CD8-positive, alpha-beta memory T cell (primary cell): ENCODE data around the gene SLC38A9. TPM values are rescaled to one million over a fixed set of nuclear protein-coding genes. Genes with fewer than 3 reads are reported as not detected.

Experiments used
- CTCF ChIA-PET: fragments of 350-600 bp; sonication (Branson Sonifier 250); formaldehyde crosslinking; loops from one replicate; lab custom pipeline; 2021; ENCODE audit warnings: antibody characterized with exemption; lab: Charles Lee
- POLR2A ChIA-PET: fragments of 350-600 bp; sonication (Branson Sonifier 250); formaldehyde crosslinking; loops from one replicate; lab custom pipeline; 2021; ENCODE audit warnings: antibody characterized with exemption; lab: Charles Lee
- DNase-seq, 5 donors: peaks; one replicate each; pipeline versions ENCODE4 v3.0.0 to v3.0.0-alpha.2; 2020 to 2022; ENCODE audit warnings: mixed read lengths in 1 of 5
- H3K27ac ChIP-seq: one replicate; pipeline ENCODE4 v1.7.0; 2013; ENCODE audit warnings: low read depth, mild to moderate bottlenecking, low read length, moderate library complexity
- H3K27me3 ChIP-seq: 2 replicates; pipeline ENCODE4 v1.7.0; 2013; ENCODE audit warnings: low read length, mild to moderate bottlenecking; ENCODE audit not compliant: insufficient read depth, poor library complexity, severe bottlenecking
- H3K36me3 ChIP-seq: 2 replicates; pipeline ENCODE4 v1.7.0; 2013; ENCODE audit warnings: mild to moderate bottlenecking, low read length, moderate library complexity; ENCODE audit not compliant: insufficient read depth
- H3K4me1 ChIP-seq: 2 replicates; pipeline ENCODE4 v1.7.0; 2013; ENCODE audit warnings: mild to moderate bottlenecking, low read length, moderate library complexity; ENCODE audit not compliant: insufficient read depth
- H3K4me3 ChIP-seq: 2 replicates; pipeline ENCODE4 v1.7.0; 2013; ENCODE audit warnings: mild to moderate bottlenecking, low read length
- H3K9me3 ChIP-seq: 2 replicates; pipeline ENCODE4 v1.7.0; 2013; ENCODE audit warnings: mild to moderate bottlenecking, low read length
- H3K27ac Mint-ChIP-seq, 8 donors: one replicate each; pipeline ENCODE4 v1.8.0; 2020 to 2021; ENCODE audit warnings: mixed read lengths in 8 of 8, mild to moderate bottlenecking in 6 of 8, inconsistent platforms in 3 of 8, moderate library complexity in 3 of 8
- H3K27me3 Mint-ChIP-seq, 2 donors: one replicate each; pipeline ENCODE4 v1.8.0; 2020 to 2021; ENCODE audit warnings: mixed read lengths in 2 of 2, mild to moderate bottlenecking in 1 of 2, moderate library complexity in 1 of 2
- H3K36me3 Mint-ChIP-seq, 3 donors: one replicate each; pipeline ENCODE4 v1.8.0; 2020 to 2021; ENCODE audit warnings: mixed read lengths in 3 of 3, inconsistent platforms in 1 of 3, mild to moderate bottlenecking in 1 of 3
- H3K4me1 Mint-ChIP-seq, 3 donors: one replicate each; pipeline ENCODE4 v1.8.0; 2020 to 2021; ENCODE audit warnings: mixed read lengths in 3 of 3, inconsistent platforms in 1 of 3, mild to moderate bottlenecking in 1 of 3
- H3K4me3 Mint-ChIP-seq, 7 donors: one replicate each; pipeline ENCODE4 v1.8.0; 2020 to 2021; ENCODE audit warnings: mixed read lengths in 7 of 7, mild to moderate bottlenecking in 6 of 7, moderate library complexity in 4 of 7, inconsistent platforms in 2 of 7
- H3K9me3 Mint-ChIP-seq, 5 donors: one replicate each; pipeline ENCODE4 v1.8.0; 2020 to 2022; ENCODE audit warnings: mixed read lengths in 5 of 5, mild to moderate bottlenecking in 3 of 5, moderate library complexity in 2 of 5, inconsistent platforms in 1 of 5
- polyA plus RNA-seq: library from polyadenylated mRNA; unstranded; fragments of 300-500 nt; fragmentation: Illumina TruSeq; gene quantifications from one replicate; pipeline ENCODE4 v1.2.3, GENCODE V29; 2021
- total RNA-seq, 2 experiments: library from RNA; stranded (reverse); gene quantifications; one replicate each; pipeline ENCODE4 v1.2.3, GENCODE V29; 2021

SLC38A9 gene
- total and polyA plus RNA-seq, 3 experiments from 2014 or later: 13.6 to 23.4 (median 21.3) TPM

- Histone ChIP-seq H3K36me3 (no peaks in the 10 kb centered on the region), H3K4me1 (no peaks in the 10 kb centered on the region), H3K9me3 (no peaks in the 10 kb centered on the region), H3K27me3 (no peaks in the 10 kb centered on the region), H3K4me3 (no peak overlapping the region), H3K27ac (no peak overlapping the region)
- ChIA-PET POLR2A (no interaction called here), CTCF (interaction anchor here (0.9 to 1.3 kb wide), 4 partner anchors 9 to 520 kb away, joined by 3 to 4 read pairs (median 3); no protein-coding TSS in a partner anchor)
- Mint-ChIP-seq H3K9me3 (no peaks in the 10 kb centered on the region), H3K4me3 (no peak overlapping the region), H3K4me1 (peaks cover 0 to 4% (median 4%) of the 10 kb centered on the region in 3 donors), H3K36me3 (peaks cover 5 to 16% (median 5%) of the 10 kb centered on the region in 3 donors), H3K27me3 (no peaks in the 10 kb centered on the region), H3K27ac (no peak overlapping the region)
- DNase-seq: no peak
Measured at GRCh38 chr5:55692106-55692417, 20.1 kb downstream of the SLC38A9 start.

- Histone ChIP-seq H3K4me1 (no peaks in the 10 kb centered on the region), H3K36me3 (no peaks in the 10 kb centered on the region), H3K27me3 (no peaks in the 10 kb centered on the region), H3K4me3 (no peak overlapping the region), H3K9me3 (no peaks in the 10 kb centered on the region), H3K27ac (no peak overlapping the region)
- Mint-ChIP-seq H3K4me1 (peaks cover 0 to 4% (median 4%) of the 10 kb centered on the region in 3 donors), H3K27ac (no peak overlapping the region), H3K27me3 (no peaks in the 10 kb centered on the region), H3K9me3 (no peaks in the 10 kb centered on the region), H3K4me3 (no peak overlapping the region), H3K36me3 (peaks cover 5 to 14% (median 9%) of the 10 kb centered on the region in 3 donors)
- DNase-seq: peak in 2 of 5 donors; percentile 10 to 44
- CTCF ChIA-PET: interaction anchor here (0.9 to 1.3 kb wide), 5 partner anchors 10 to 519 kb away, joined by 3 to 4 read pairs (median 3); no protein-coding TSS in a partner anchor
- POLR2A ChIA-PET: no interaction called here
Measured at GRCh38 chr5:55691265-55692105, 20.6 kb downstream of the SLC38A9 start.

GRCh38 chr5:55682071-55682470, 30.1 kb downstream of the SLC38A9 start:
- no peaks in the 10 kb centered on the region for H3K9me3 ChIP-seq
- Mint-ChIP-seq H3K27me3 (no peaks in the 10 kb centered on the region), H3K4me3 (no peak overlapping the region), H3K4me1 (peaks cover 0 to 2% (median 0%) of the 10 kb centered on the region in 3 donors), H3K36me3 (peaks cover 8 to 15% (median 8%) of the 10 kb centered on the region in 3 donors), H3K9me3 (no peaks in the 10 kb centered on the region), H3K27ac (no peak overlapping the region)
- no peaks in the 10 kb centered on the region for H3K4me1 ChIP-seq
- no peaks in the 10 kb centered on the region for H3K27me3 ChIP-seq
- no peak overlapping the region for H3K4me3 ChIP-seq
- CTCF ChIA-PET: no interaction called here
- DNase-seq: no peak
- no peak overlapping the region for H3K27ac ChIP-seq
- no peaks in the 10 kb centered on the region for H3K36me3 ChIP-seq
- POLR2A ChIA-PET: no interaction called here

GRCh38 chr5:55681301-55681700, 30.8 kb downstream of the SLC38A9 start:
- H3K27me3 ChIP-seq: no peaks in the 10 kb centered on the region
- no peaks in the 10 kb centered on the region for H3K9me3 Mint-ChIP-seq
- peaks cover 3 to 12% (median 8%) of the 10 kb centered on the region in 3 donors for H3K36me3 Mint-ChIP-seq
- no peak overlapping the region for H3K27ac ChIP-seq
- no peaks in the 10 kb centered on the region for H3K4me1 ChIP-seq
- no peak overlapping the region for H3K4me3 ChIP-seq
- DNase-seq: no peak
- no peak overlapping the region for H3K27ac Mint-ChIP-seq
- H3K4me1 Mint-ChIP-seq: peaks cover 0 to 2% (median 0%) of the 10 kb centered on the region in 3 donors
- H3K27me3 Mint-ChIP-seq: no peaks in the 10 kb centered on the region
- POLR2A ChIA-PET: no interaction called here
- no peaks in the 10 kb centered on the region for H3K9me3 ChIP-seq
- H3K4me3 Mint-ChIP-seq: no peak overlapping the region
- no peaks in the 10 kb centered on the region for H3K36me3 ChIP-seq
- CTCF ChIA-PET: no interaction called here

DNA sequence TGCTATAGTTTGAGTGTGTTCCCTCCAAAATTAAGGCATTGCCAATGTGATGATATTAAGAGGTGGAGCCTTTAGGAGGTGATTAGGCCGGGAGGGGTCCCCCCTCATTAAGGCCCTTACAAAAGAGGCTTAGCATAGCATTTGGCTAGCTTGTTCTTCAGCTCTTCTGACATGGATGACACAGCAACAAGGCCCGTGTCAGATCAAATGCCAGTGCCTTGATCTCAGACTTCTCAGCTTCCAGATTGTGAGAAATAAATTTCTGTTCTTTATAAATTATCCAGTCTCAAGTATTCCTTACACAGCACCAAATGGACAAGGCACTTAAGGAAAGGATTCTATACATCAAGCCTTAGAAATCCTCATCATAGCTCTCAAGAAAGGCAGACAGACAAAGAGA, 31.8 kb downstream of the SLC38A9 start:
- POLR2A ChIA-PET: no interaction called here
- no peak overlapping the region for H3K27ac Mint-ChIP-seq
- no peak overlapping the region for H3K4me3 Mint-ChIP-seq
- no peaks in the 10 kb centered on the region for H3K27me3 ChIP-seq
- H3K36me3 ChIP-seq: no peaks in the 10 kb centered on the region
- no peaks in the 10 kb centered on the region for H3K27me3 Mint-ChIP-seq
- peaks cover 0 to 4% (median 0%) of the 10 kb centered on the region in 3 donors for H3K4me1 Mint-ChIP-seq
- CTCF ChIA-PET: no interaction called here
- no peak overlapping the region for H3K27ac ChIP-seq
- H3K9me3 ChIP-seq: no peaks in the 10 kb centered on the region
- DNase-seq: no peak
- peaks cover 3 to 6% (median 4%) of the 10 kb centered on the region in 3 donors for H3K36me3 Mint-ChIP-seq
- no peak overlapping the region for H3K4me3 ChIP-seq
- no peaks in the 10 kb centered on the region for H3K4me1 ChIP-seq
- no peaks in the 10 kb centered on the region for H3K9me3 Mint-ChIP-seq

DNA sequence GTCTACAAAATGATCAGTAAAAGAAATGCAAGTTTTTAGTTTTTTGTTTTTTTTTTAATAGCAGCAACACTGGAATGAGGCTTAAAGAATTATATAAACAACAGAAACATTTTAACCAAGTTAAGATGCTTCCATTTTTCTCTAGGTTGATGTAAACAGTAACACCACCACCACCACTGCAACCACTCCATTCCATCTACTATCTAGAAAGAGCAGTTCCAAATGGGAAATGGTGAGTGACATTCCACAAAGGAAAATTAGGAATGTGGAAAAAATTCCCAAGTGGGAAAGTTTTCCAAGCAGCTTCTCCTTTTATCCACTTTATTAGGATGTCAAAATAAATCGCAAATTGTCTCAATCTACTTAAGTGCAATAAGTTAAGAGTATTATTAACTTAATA, 32.6 kb downstream of the SLC38A9 start:
- no peaks in the 10 kb centered on the region for H3K4me1 ChIP-seq
- ChIA-PET POLR2A (no interaction called here), CTCF (no interaction called here)
- Mint-ChIP-seq H3K27ac (no peak overlapping the region), H3K9me3 (no peaks in the 10 kb centered on the region), H3K27me3 (no peaks in the 10 kb centered on the region), H3K36me3 (peaks cover 0 to 8% (median 4%) of the 10 kb centered on the region in 3 donors), H3K4me1 (peaks cover 0 to 4% (median 4%) of the 10 kb centered on the region in 3 donors), H3K4me3 (no peak overlapping the region)
- H3K27me3 ChIP-seq: no peaks in the 10 kb centered on the region
- no peak for DNase-seq
- H3K36me3 ChIP-seq: no peaks in the 10 kb centered on the region
- no peak overlapping the region for H3K27ac ChIP-seq
- H3K4me3 ChIP-seq: no peak overlapping the region
- H3K9me3 ChIP-seq: no peaks in the 10 kb centered on the region

- Histone ChIP-seq H3K36me3 (no peaks in the 10 kb centered on the region), H3K9me3 (no peaks in the 10 kb centered on the region), H3K4me3 (no peak overlapping the region), H3K27me3 (no peaks in the 10 kb centered on the region), H3K27ac (no peak overlapping the region), H3K4me1 (no peaks in the 10 kb centered on the region)
- no peaks in the 10 kb centered on the region for H3K27me3 Mint-ChIP-seq
- no peak for DNase-seq
- H3K27ac Mint-ChIP-seq: no peak overlapping the region
- no peaks in the 10 kb centered on the region for H3K9me3 Mint-ChIP-seq
- ChIA-PET CTCF (no interaction called here), POLR2A (no interaction called here)
- H3K36me3 Mint-ChIP-seq: peaks cover 0 to 15% (median 9%) of the 10 kb centered on the region in 3 donors
- no peak overlapping the region for H3K4me3 Mint-ChIP-seq
- peaks cover 0 to 8% (median 1%) of the 10 kb centered on the region in 3 donors for H3K4me1 Mint-ChIP-seq
Measured at GRCh38 chr5:55675119-55675518, 37.0 kb downstream of the SLC38A9 start.

GRCh38 chr5:55674340-55674739, 37.8 kb downstream of the SLC38A9 start:
- Histone ChIP-seq H3K9me3 (no peaks in the 10 kb centered on the region), H3K27me3 (no peaks in the 10 kb centered on the region), H3K36me3 (no peaks in the 10 kb centered on the region), H3K4me3 (no peak overlapping the region), H3K27ac (no peak overlapping the region), H3K4me1 (no peaks in the 10 kb centered on the region)
- Mint-ChIP-seq H3K27ac (peak overlapping the region in 1 of 8 donors; percentile 30), H3K9me3 (no peaks in the 10 kb centered on the region), H3K4me3 (no peak overlapping the region), H3K27me3 (no peaks in the 10 kb centered on the region), H3K36me3 (peaks cover 0 to 15% (median 12%) of the 10 kb centered on the region in 3 donors), H3K4me1 (peaks cover 0 to 8% (median 1%) of the 10 kb centered on the region in 3 donors)
- POLR2A ChIA-PET: no interaction called here
- CTCF ChIA-PET: no interaction called here
- DNase-seq: no peak
